Smooth muscle cell (in vitro differentiated cells): ENCODE data around the gene SMIM35. TPM values are rescaled to one million over a fixed set of nuclear protein-coding genes. Genes with fewer than 3 reads are reported as not detected.

ENCODE experiments used
- DNase-seq: peaks from one replicate; lab custom pipeline; 2025; ENCODE audit not compliant: unreplicated experiment; lab: John Stamatoyannopoulos, UW
- H2AFZ ChIP-seq: fragments of 200-600 bp; sonication (generic); 2 replicates; pipeline ENCODE4 v1.6.0; 2016; ENCODE audit warnings: antibody characterized with exemption, low read depth, mild to moderate bottlenecking
- H3F3A ChIP-seq: fragments of 200-600 bp; sonication (generic); 2 replicates; pipeline ENCODE4 v1.6.0; 2017; ENCODE audit warnings: antibody characterized with exemption, low read depth
- H3K27ac ChIP-seq: fragments of 200-600 bp; sonication (generic); 2 replicates; pipeline ENCODE4 v1.5.1; 2016; ENCODE audit warnings: low read depth, mild to moderate bottlenecking
- H3K27me3 ChIP-seq: fragments of 200-600 bp; sonication (generic); 2 replicates; pipeline ENCODE4 v1.6.1; 2016; ENCODE audit warnings: low read depth, mild to moderate bottlenecking
- H3K36me3 ChIP-seq: fragments of 200-600 bp; sonication (generic); 2 replicates; pipeline ENCODE4 v1.5.1; 2016; ENCODE audit warnings: low read depth
- H3K4me1 ChIP-seq: fragments of 200-600 bp; sonication (generic); 2 replicates; pipeline ENCODE4 v1.5.1; 2016; ENCODE audit warnings: low read depth
- H3K4me2 ChIP-seq: fragments of 200-600 bp; sonication (generic); 2 replicates; pipeline ENCODE4 v1.6.0; 2016; ENCODE audit warnings: mild to moderate bottlenecking
- H3K4me3 ChIP-seq: fragments of 200-600 bp; sonication (generic); 2 replicates; pipeline ENCODE4 v1.5.1; 2016; ENCODE audit warnings: mild to moderate bottlenecking
- H3K79me2 ChIP-seq: fragments of 200-600 bp; sonication (generic); 2 replicates; pipeline ENCODE4 v1.6.0; 2016; ENCODE audit warnings: low read depth, mild to moderate bottlenecking
- H3K9ac ChIP-seq: fragments of 200-600 bp; sonication (generic); 2 replicates; pipeline ENCODE4 v1.6.0; 2016; ENCODE audit warnings: low read depth
- H3K9me3 ChIP-seq: fragments of 200-600 bp; sonication (generic); replicated peaks from 2 replicates; pipeline ENCODE4 v1.5.1; 2016; ENCODE audit warnings: low read depth
- H4K20me1 ChIP-seq: fragments of 200-600 bp; sonication (generic); 2 replicates; pipeline ENCODE4 v1.6.0; 2016; ENCODE audit warnings: low read depth
- CTCF ChIP-seq: fragments of 200-600 bp; sonication (generic); IDR thresholded peaks from 2 replicates; pipeline ENCODE4 v1.5.1; 2017; ENCODE audit warnings: borderline replicate concordance, mild to moderate bottlenecking, antibody characterized with exemption; ENCODE audit not compliant: insufficient read depth, poor library complexity, severe bottlenecking
- WGBS: methylation state at CpG from one replicate; pipeline ENCODE4 v1.1.7; 2016; ENCODE audit warnings: low lambda C conversion rate; 5-methylcytosine and 5-hydroxymethylcytosine counted together
- polyA plus RNA-seq: library from polyadenylated mRNA; unstranded; fragments of >200 nt; fragmentation: Nextera tagmentation; extraction: Ambion mirVana; gene quantifications from 2 replicates; pipeline ENCODE4 v1.2.1, GENCODE V29; 2016
- total RNA-seq: library from RNA; depleted of rRNA; stranded (reverse); fragments of >200 nt; gene quantifications from 2 replicates; pipeline ENCODE4 v1.2.3, GENCODE V29; 2014

Gene SMIM35
- total and polyA plus RNA-seq, 2 experiments from 2014 or later, result not detected

DNA sequence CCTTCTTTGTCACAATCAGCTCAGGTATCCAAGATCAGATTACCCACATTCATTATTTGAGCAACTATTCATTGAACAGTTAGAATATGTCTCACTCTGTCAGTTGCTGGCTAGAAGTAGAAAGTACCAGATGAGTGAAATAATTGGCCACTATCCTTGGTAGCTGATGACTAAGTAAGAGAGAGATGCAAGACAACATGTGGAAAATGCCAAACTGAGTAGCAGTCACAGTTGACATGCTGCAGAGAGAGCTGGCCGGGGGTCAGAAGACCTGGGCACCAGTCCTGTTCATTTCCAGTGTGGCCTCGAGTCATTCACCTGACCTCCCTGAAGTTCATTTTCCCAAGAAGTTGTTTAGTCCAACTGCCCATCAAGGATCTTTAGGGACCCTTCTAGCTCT is 22.5 kb upstream of the SMIM35 start:
- no peaks in the 10 kb centered on the region for H3K4me1 ChIP-seq
- no peak overlapping the region for H3K9ac ChIP-seq
- H3K27me3 ChIP-seq, result no peaks in the 10 kb centered on the region
- 78% methylated on average over 2 of the region's 2 CpGs for WGBS
- H3K4me2 ChIP-seq, result no peak overlapping the region
- H3K27ac ChIP-seq, result no peak overlapping the region
- H3K9me3 ChIP-seq, result no peaks in the 10 kb centered on the region
- TF ChIP-seq CTCF, result no peak
- H3K4me3 ChIP-seq, result no peak overlapping the region
- no peak for DNase-seq
- no peak overlapping the region for H2AFZ ChIP-seq
- H3F3A ChIP-seq, result no peaks in the 10 kb centered on the region
- no peaks in the 10 kb centered on the region for H4K20me1 ChIP-seq
- H3K36me3 ChIP-seq, result no peaks in the 10 kb centered on the region
- H3K79me2 ChIP-seq, result no peaks in the 10 kb centered on the region

DNA sequence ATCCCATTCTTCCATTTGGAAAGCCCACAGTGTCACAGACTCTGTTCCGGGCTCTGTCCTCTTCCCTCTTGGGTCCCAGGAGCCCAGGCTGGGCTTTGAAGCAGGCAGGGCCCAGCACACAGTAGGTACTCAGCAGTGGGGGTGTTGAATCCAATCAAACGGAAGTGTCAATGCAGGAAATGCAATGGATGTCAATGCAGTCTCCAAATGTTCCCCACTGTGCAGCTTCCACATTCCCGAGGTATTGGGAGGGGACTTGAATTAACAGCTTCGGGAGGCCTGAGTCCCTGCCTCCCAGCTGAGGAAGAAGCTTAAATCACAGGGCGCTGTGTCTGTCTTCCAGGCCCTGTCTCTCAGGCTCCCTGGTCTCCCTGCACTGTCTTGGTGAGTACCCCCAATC is 21.8 kb upstream of the SMIM35 start:
- H3F3A ChIP-seq, result no peaks in the 10 kb centered on the region
- no peak for TF ChIP-seq CTCF

DNA sequence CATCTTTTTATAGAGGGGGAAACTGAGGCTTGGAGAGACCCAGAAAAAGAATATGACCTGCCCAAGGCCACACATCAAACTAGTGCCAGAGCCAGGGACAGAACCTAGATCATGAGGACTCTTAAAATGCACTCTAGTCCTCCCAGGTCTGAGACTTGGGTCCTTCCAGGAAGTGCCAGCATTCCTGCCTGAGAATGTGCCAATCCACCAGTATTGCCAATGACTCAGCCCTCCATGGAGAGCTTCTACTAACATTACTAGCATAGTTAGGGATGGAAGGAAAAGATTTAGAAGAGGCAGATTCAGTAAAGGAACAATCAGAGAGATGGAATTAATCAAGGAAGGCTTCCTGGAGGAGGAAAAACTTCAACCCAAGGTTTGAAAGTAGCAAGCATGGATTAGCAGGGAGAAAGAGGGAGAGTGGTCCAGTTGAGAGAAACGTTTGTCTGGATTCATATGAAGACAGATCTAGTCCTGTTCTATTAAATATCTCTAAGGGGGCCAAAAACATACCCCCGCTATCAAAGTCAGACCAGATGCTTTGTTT is 20.1 kb upstream of the SMIM35 start:
- Histone ChIP-seq H3K79me2 (no peaks in the 10 kb centered on the region), H3K9ac (no peak overlapping the region), H3K36me3 (no peaks in the 10 kb centered on the region), H3K4me1 (no peaks in the 10 kb centered on the region), H3K4me2 (no peak overlapping the region), H3K4me3 (no peak overlapping the region), H3K27me3 (peaks cover 4% of the 10 kb centered on the region), H3K27ac (no peak overlapping the region), H3F3A (no peaks in the 10 kb centered on the region), H3K9me3 (no peaks in the 10 kb centered on the region), H4K20me1 (no peaks in the 10 kb centered on the region), H2AFZ (no peak overlapping the region)
- 86% methylated on average over 2 of the region's 2 CpGs for WGBS
- DNase-seq, result no peak
- no peak for TF ChIP-seq CTCF

More for the DNA sequence above, 21.8 kb upstream of the SMIM35 start:
- Histone ChIP-seq H3K79me2 (no peaks in the 10 kb centered on the region), H3K9me3 (no peaks in the 10 kb centered on the region), H3K36me3 (no peaks in the 10 kb centered on the region), H3K4me1 (no peaks in the 10 kb centered on the region), H3K27me3 (peaks cover 4% of the 10 kb centered on the region), H3K27ac (no peak overlapping the region), H3K9ac (no peak overlapping the region), H3K4me2 (no peak overlapping the region), H3K4me3 (no peak overlapping the region), H2AFZ (no peak overlapping the region), H4K20me1 (no peaks in the 10 kb centered on the region)
- no peak for DNase-seq
- 70% methylated on average over 5 of the region's 5 CpGs for WGBS

DNA sequence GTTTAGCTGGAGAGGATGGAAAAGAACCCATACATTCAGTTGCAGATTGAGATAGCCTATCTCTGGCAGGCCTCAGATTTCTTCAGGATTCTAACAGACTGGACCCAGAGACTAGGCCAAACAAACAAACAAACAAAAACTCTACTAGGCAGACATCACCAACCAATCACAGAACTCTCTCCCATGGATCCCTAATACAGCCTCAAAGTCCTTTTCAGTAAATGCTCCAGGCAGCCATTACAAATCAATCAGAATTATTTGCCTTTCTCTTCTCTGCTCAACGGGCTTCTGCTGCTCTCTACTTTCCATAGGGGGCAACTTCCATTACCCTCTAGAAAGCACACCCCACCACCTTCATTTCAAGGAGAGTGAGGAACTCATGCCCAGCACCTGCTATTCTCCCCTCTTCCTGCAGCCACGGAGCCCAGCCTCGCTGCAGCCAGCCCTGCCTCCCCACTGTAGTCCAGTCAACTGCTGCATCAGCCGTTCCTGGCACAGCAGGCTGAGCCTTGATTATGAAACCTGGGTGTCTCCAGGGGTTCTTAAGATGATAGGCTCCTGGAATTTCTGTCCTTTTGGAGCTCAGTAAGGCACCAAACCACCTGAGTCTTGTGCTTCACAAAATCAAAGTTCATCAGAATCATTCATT is 19.0 kb upstream of the SMIM35 start:
- H3K27me3 ChIP-seq, result peaks cover 4% of the 10 kb centered on the region
- TF ChIP-seq CTCF, result no peak

More for the DNA sequence above, 19.0 kb upstream of the SMIM35 start:
- Histone ChIP-seq H3F3A (no peaks in the 10 kb centered on the region), H3K36me3 (no peaks in the 10 kb centered on the region), H3K27ac (no peak overlapping the region), H3K9ac (no peak overlapping the region), H2AFZ (no peak overlapping the region), H3K9me3 (no peaks in the 10 kb centered on the region), H4K20me1 (no peaks in the 10 kb centered on the region), H3K79me2 (no peaks in the 10 kb centered on the region), H3K4me1 (no peaks in the 10 kb centered on the region), H3K4me2 (no peak overlapping the region), H3K4me3 (no peak overlapping the region)
- no peak for DNase-seq
- 81% methylated on average over 4 of the region's 4 CpGs for WGBS
